H9 (cell line): ENCODE measurements around the gene NUDT4. TPM values are rescaled to one million over a fixed set of nuclear protein-coding genes. Genes with fewer than 3 reads are reported as not detected.

ENCODE experiments used
- DNase-seq: peaks from one replicate; pipeline ENCODE4 v3.0.0-alpha.2; 2017
- H2AFZ ChIP-seq: one replicate; pipeline ENCODE4 v1.6.1; 2013; ENCODE audit warnings: mild to moderate bottlenecking, low read length, control low read depth, moderate library complexity
- H2AK5ac ChIP-seq: 2 replicates; pipeline ENCODE4 v1.6.1; 2013; ENCODE audit warnings: low read length, control low read depth, mixed read lengths; ENCODE audit not compliant: insufficient read length
- H2BK120ac ChIP-seq: one replicate; pipeline ENCODE4 v1.6.1; 2013; ENCODE audit warnings: low read depth, mild to moderate bottlenecking, low read length, control low read depth, inconsistent platforms; ENCODE audit not compliant: poor library complexity, severe bottlenecking
- H2BK12ac ChIP-seq: 2 replicates; pipeline ENCODE4 v1.6.1; 2013; ENCODE audit warnings: low read length, control low read depth, mixed read lengths, low read depth; ENCODE audit not compliant: insufficient read length
- H2BK15ac ChIP-seq: 2 replicates; pipeline ENCODE4 v1.6.1; 2013; ENCODE audit warnings: low read depth, low read length, control low read depth
- H2BK20ac ChIP-seq: one replicate; pipeline ENCODE4 v1.6.1; 2013; ENCODE audit warnings: low read depth, mild to moderate bottlenecking, low read length, control low read depth, inconsistent platforms; ENCODE audit not compliant: poor library complexity, severe bottlenecking
- H2BK5ac ChIP-seq: 2 replicates; pipeline ENCODE4 v1.6.1; 2013; ENCODE audit warnings: low read length, control low read depth, mixed read lengths; ENCODE audit not compliant: insufficient read length
- H3K14ac ChIP-seq: 2 replicates; pipeline ENCODE4 v1.6.1; 2013; ENCODE audit warnings: low read length, control low read depth; ENCODE audit not compliant: insufficient read depth
- H3K18ac ChIP-seq: 2 replicates; pipeline ENCODE4 v1.6.1; 2013; ENCODE audit warnings: low read depth, mild to moderate bottlenecking, mixed read lengths, low read length, control low read depth; ENCODE audit not compliant: insufficient read length
- H3K23ac ChIP-seq: 2 replicates; pipeline ENCODE4 v1.6.1; 2013; ENCODE audit warnings: low read length, control low read depth, mixed read lengths, low read depth; ENCODE audit not compliant: insufficient read length
- H3K23me2 ChIP-seq: 2 replicates; pipeline ENCODE4 v1.6.1; 2013; ENCODE audit warnings: low read depth, mild to moderate bottlenecking, mixed read lengths, low read length, control low read depth; ENCODE audit not compliant: insufficient read length, poor library complexity, severe bottlenecking
- H3K27ac ChIP-seq: 2 replicates; pipeline ENCODE4 v1.5.1; 2013; ENCODE audit warnings: low read length, control low read depth, mixed read lengths, low read depth; ENCODE audit not compliant: insufficient read length
- H3K27me3 ChIP-seq: 2 replicates; pipeline ENCODE4 v1.6.1; 2013; ENCODE audit warnings: low read length, control low read depth, inconsistent platforms; ENCODE audit not compliant: insufficient read depth
- H3K4ac ChIP-seq: 2 replicates; pipeline ENCODE4 v1.6.1; 2013; ENCODE audit warnings: low read depth, mild to moderate bottlenecking, control low read depth, inconsistent platforms, low read length, moderate library complexity
- H3K4me1 ChIP-seq: 2 replicates; pipeline ENCODE4 v1.6.1; 2013; ENCODE audit warnings: low read length, control low read depth, inconsistent platforms; ENCODE audit not compliant: insufficient read depth
- H3K4me2 ChIP-seq: 2 replicates; pipeline ENCODE4 v1.6.1; 2013; ENCODE audit warnings: low read length, control low read depth, mixed read lengths; ENCODE audit not compliant: insufficient read length, insufficient read depth
- H3K56ac ChIP-seq: 2 replicates; pipeline ENCODE4 v1.6.1; 2013; ENCODE audit warnings: low read depth, mild to moderate bottlenecking, mixed read lengths, low read length, control low read depth; ENCODE audit not compliant: insufficient read length
- H3K79me1 ChIP-seq: 2 replicates; pipeline ENCODE4 v1.6.1; 2013; ENCODE audit warnings: low read depth, mild to moderate bottlenecking, moderate library complexity, low read length, control low read depth, inconsistent platforms; ENCODE audit not compliant: insufficient read depth, poor library complexity, severe bottlenecking
- H3K79me2 ChIP-seq: 2 replicates; pipeline ENCODE4 v1.6.1; 2013; ENCODE audit warnings: low read length, control low read depth, inconsistent platforms; ENCODE audit not compliant: insufficient read depth
- H3K9ac ChIP-seq: 2 replicates; pipeline ENCODE4 v1.6.1; 2013; ENCODE audit warnings: low read length, control low read depth, mixed read lengths; ENCODE audit not compliant: insufficient read length; ENCODE audit errors: extremely low read depth
- H3K9me3 ChIP-seq: one replicate; pipeline ENCODE4 v1.6.1; 2013; ENCODE audit warnings: low read depth, low read length, inconsistent platforms; ENCODE audit not compliant: control insufficient read depth
- H3T11ph ChIP-seq: one replicate; pipeline ENCODE4 v1.6.1; 2013; ENCODE audit warnings: mild to moderate bottlenecking, low read length, control low read depth, inconsistent platforms
- H4K20me1 ChIP-seq: one replicate; pipeline ENCODE4 v1.6.1; 2013; ENCODE audit not compliant: control insufficient read depth, insufficient read length, insufficient read depth
- H4K5ac ChIP-seq: 2 replicates; pipeline ENCODE4 v1.6.1; 2013; ENCODE audit warnings: low read depth, mild to moderate bottlenecking, mixed read lengths, low read length, control low read depth; ENCODE audit not compliant: insufficient read length
- H4K8ac ChIP-seq: replicated peaks from 2 replicates; pipeline ENCODE4 v1.6.1; 2013; ENCODE audit warnings: low read length, control low read depth, mixed read lengths, low read depth; ENCODE audit not compliant: insufficient read length
- H4K91ac ChIP-seq: 2 replicates; pipeline ENCODE4 v1.6.1; 2013; ENCODE audit warnings: low read depth, mild to moderate bottlenecking, moderate library complexity, mixed read lengths, low read length, control low read depth; ENCODE audit not compliant: insufficient read length
- H3K27ac Mint-ChIP-seq, 3 experiments: 2 replicates in 2 of 3; 3 replicates in 1 of 3; pipeline ENCODE4 v1.8.0; 2020 to 2021; ENCODE audit warnings: mixed read lengths in 3 of 3, mild to moderate bottlenecking in 1 of 3, moderate library complexity in 1 of 3
- H3K27me3 Mint-ChIP-seq: 2 replicates; pipeline ENCODE4 v1.8.0; 2021; ENCODE audit warnings: low read depth, mild to moderate bottlenecking, moderate library complexity, mixed read lengths
- H3K36me3 Mint-ChIP-seq, 3 experiments: 2 replicates in 2 of 3; 3 replicates in 1 of 3; pipeline ENCODE4 v1.8.0; 2020 to 2021; ENCODE audit warnings: low read depth in 3 of 3, mixed read lengths in 3 of 3; ENCODE audit not compliant: insufficient read depth in 1 of 3
- H3K4me1 Mint-ChIP-seq, 2 experiments: 2 replicates each; pipeline ENCODE4 v1.8.0; 2020; ENCODE audit warnings: mixed read lengths in 2 of 2
- H3K4me3 Mint-ChIP-seq, 2 experiments: 2 replicates in 1 of 2; 3 replicates in 1 of 2; pipeline ENCODE4 v1.8.0; 2020 to 2021; ENCODE audit warnings: mild to moderate bottlenecking in 2 of 2, mixed read lengths in 2 of 2, moderate library complexity in 1 of 2
- H3K9me3 Mint-ChIP-seq, 2 experiments: 2 replicates in 1 of 2; 3 replicates in 1 of 2; pipeline ENCODE4 v1.8.0; 2020; ENCODE audit warnings: mild to moderate bottlenecking in 2 of 2, mixed read lengths in 2 of 2, moderate library complexity in 1 of 2
- WGBS: extraction: QIAGEN DNeasy Blood & Tissue Kit; methylation state at CpG from one replicate; pipeline ENCODE4 v1.1.7; 2013; ENCODE audit warnings: missing lambda C conversion rate, low lambda C conversion rate, mixed read lengths; ENCODE audit not compliant: insufficient read length; ENCODE audit errors: extremely low coverage; 5-methylcytosine and 5-hydroxymethylcytosine counted together
- total RNA-seq: library from RNA; stranded (reverse); gene quantifications from 2 replicates; pipeline ENCODE4 v1.2.1, GENCODE V29; 2021
- TF ChIP-seq, protein P1 (sequence below): fragments of 200-600 bp; sonication (generic); conservative IDR thresholded peaks from 3 replicates; pipeline ENCODE4 v1.8.0; 2021; ENCODE audit warnings: antibody characterized with exemption, mild to moderate bottlenecking

The NUDT4 gene
- total RNA-seq, 1 experiment from 2014 or later = 40.6 TPM

DNA sequence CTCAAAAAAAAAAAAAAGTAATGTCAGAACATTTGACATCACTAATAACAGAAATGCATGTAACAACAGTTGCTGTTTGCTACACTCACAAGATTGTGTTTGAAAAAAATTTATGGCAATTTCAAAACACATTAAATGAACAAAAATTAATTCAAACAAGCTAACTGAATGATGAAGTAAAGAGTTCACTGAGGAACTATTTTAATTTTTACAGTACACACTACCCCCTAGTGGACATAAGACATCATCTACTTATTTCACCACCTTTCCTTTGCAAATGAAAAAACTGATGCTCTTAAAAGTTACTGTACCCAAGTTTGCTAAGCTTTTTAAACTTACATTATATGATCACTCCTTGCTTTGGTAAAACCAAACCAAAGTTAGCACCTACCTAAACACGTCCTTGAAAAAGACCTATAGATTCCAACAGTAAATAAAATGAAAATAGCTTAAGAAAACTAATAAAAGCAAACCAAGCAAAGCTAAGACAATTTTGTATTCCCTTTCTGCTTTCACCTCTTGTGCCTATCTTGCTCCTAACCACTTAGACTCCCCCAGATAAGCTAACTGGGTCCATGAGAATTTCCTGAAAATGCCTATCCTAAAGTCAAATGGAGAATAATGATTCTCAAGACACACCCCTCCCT is 41.8 kb downstream of the NUDT4 start:
- no peak overlapping the region for H3K4me2 ChIP-seq
- peaks cover under 1 to 2% (median 2%) of the 10 kb centered on the region in 3 experiments; a peak in 5 of 7 replicates for H3K36me3 Mint-ChIP-seq
- H3K23me2 ChIP-seq = no peaks in the 10 kb centered on the region
- peak overlapping the region in 1 of 3 experiments; percentile 69; a peak in 2 of 7 replicates for H3K27ac Mint-ChIP-seq
- no peaks in the 10 kb centered on the region for H3K9me3 Mint-ChIP-seq
- H2BK12ac ChIP-seq = no peak overlapping the region
- H2BK5ac ChIP-seq = no peak overlapping the region
- H3K9me3 ChIP-seq = no peaks in the 10 kb centered on the region
- no peak overlapping the region for H3K56ac ChIP-seq
- no peak overlapping the region for H2BK120ac ChIP-seq
- H3K27ac ChIP-seq = no peak overlapping the region
- peaks cover 45 to 54% of the 10 kb centered on the region in 2 experiments for H3K4me1 Mint-ChIP-seq
- TF ChIP-seq, protein P1, sequence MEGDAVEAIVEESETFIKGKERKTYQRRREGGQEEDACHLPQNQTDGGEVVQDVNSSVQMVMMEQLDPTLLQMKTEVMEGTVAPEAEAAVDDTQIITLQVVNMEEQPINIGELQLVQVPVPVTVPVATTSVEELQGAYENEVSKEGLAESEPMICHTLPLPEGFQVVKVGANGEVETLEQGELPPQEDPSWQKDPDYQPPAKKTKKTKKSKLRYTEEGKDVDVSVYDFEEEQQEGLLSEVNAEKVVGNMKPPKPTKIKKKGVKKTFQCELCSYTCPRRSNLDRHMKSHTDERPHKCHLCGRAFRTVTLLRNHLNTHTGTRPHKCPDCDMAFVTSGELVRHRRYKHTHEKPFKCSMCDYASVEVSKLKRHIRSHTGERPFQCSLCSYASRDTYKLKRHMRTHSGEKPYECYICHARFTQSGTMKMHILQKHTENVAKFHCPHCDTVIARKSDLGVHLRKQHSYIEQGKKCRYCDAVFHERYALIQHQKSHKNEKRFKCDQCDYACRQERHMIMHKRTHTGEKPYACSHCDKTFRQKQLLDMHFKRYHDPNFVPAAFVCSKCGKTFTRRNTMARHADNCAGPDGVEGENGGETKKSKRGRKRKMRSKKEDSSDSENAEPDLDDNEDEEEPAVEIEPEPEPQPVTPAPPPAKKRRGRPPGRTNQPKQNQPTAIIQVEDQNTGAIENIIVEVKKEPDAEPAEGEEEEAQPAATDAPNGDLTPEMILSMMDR = peak; percentile 73
- no peak overlapping the region for H2BK20ac ChIP-seq
- H2BK15ac ChIP-seq = no peak overlapping the region
- no peak overlapping the region for H4K8ac ChIP-seq
- no peaks in the 10 kb centered on the region for H3K27me3 Mint-ChIP-seq
- peaks cover 52% of the 10 kb centered on the region for H3K79me2 ChIP-seq
- H2AK5ac ChIP-seq = no peak overlapping the region
- WGBS = no CpG with 5 or more reads among the region's 1 CpG
- DNase-seq = no peak
- H3K18ac ChIP-seq = no peak overlapping the region
- H3K23ac ChIP-seq = no peak overlapping the region
- H4K5ac ChIP-seq = no peak overlapping the region
- H3K79me1 ChIP-seq = peaks cover 5% of the 10 kb centered on the region
- H4K20me1 ChIP-seq = no peaks in the 10 kb centered on the region
- no peak overlapping the region for H4K91ac ChIP-seq
- H3K4me3 Mint-ChIP-seq = no peak overlapping the region
- peaks cover 3% of the 10 kb centered on the region; the same call in 1 of the 2 replicates for H3K4me1 ChIP-seq
- no peak overlapping the region for H3K4ac ChIP-seq
- no peak overlapping the region for H3K14ac ChIP-seq
- no peaks in the 10 kb centered on the region for H3K27me3 ChIP-seq
- H2AFZ ChIP-seq = no peak overlapping the region
- H3T11ph ChIP-seq = no peak overlapping the region
- no peak overlapping the region for H3K9ac ChIP-seq
